WTC11 (cell line): ENCODE results near the gene TNNT3.

Experiments used
- SP1 ChIP-seq: sonication (generic); formaldehyde crosslinking; conservative IDR thresholded peaks from 2 replicates; pipeline ENCODE4 v1.8.1; 2022; ENCODE audit warnings: missing genetic modification reagents
- TF ChIP-seq, protein P1 (sequence below): fragments of 200-600 bp; IDR thresholded peaks from 2 replicates; pipeline ENCODE4 v1.8.0; 2022; ENCODE audit warnings: antibody characterized with exemption
- TF ChIP-seq, protein P2 (sequence below): sonication (generic); formaldehyde crosslinking; IDR thresholded peaks from 2 replicates; pipeline ENCODE4 v1.8.1; 2022; ENCODE audit warnings: low read depth, missing genetic modification reagents, borderline replicate concordance

DNA sequence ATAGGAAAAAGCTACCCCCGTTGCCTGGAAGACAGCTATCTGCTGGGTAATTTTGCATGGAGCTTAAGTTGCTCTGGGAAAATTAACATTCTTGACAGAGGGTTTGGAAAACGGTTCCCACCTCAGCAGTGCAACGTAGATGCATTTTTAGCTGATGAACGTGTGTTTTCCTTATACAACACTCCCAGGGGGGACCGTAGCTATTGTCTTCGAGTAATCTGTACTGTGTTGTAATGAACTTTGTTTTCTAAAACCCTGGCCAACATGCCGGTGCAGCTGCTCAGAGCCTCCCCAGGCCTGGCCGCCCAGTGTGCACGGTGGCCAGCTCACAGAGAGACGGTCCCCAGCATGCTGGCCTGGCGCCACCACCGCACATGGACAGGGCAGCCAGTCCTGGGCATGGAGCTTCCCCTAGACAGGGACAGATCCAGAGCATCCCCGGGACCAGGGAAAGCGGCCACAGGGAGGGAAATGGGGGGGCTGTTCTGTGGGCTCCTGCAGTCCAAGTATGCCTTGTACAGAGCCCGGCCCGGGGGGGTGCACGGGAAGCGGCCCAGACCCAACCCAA lies 2.2 kb downstream of the TNNT3 start:
- TF ChIP-seq, protein P1, sequence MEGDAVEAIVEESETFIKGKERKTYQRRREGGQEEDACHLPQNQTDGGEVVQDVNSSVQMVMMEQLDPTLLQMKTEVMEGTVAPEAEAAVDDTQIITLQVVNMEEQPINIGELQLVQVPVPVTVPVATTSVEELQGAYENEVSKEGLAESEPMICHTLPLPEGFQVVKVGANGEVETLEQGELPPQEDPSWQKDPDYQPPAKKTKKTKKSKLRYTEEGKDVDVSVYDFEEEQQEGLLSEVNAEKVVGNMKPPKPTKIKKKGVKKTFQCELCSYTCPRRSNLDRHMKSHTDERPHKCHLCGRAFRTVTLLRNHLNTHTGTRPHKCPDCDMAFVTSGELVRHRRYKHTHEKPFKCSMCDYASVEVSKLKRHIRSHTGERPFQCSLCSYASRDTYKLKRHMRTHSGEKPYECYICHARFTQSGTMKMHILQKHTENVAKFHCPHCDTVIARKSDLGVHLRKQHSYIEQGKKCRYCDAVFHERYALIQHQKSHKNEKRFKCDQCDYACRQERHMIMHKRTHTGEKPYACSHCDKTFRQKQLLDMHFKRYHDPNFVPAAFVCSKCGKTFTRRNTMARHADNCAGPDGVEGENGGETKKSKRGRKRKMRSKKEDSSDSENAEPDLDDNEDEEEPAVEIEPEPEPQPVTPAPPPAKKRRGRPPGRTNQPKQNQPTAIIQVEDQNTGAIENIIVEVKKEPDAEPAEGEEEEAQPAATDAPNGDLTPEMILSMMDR = no peak
- no peak for TF ChIP-seq SP1 (CRISPR knock-in tag)
- TF ChIP-seq, protein P2, sequence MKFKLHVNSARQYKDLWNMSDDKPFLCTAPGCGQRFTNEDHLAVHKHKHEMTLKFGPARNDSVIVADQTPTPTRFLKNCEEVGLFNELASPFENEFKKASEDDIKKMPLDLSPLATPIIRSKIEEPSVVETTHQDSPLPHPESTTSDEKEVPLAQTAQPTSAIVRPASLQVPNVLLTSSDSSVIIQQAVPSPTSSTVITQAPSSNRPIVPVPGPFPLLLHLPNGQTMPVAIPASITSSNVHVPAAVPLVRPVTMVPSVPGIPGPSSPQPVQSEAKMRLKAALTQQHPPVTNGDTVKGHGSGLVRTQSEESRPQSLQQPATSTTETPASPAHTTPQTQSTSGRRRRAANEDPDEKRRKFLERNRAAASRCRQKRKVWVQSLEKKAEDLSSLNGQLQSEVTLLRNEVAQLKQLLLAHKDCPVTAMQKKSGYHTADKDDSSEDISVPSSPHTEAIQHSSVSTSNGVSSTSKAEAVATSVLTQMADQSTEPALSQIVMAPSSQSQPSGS (CRISPR knock-in tag) = no peak
